ENCODE results near the gene CDC7.

CDC7 gene

GRCh38 chr1:91499346-91499745 is 1.3 kb upstream of the CDC7 start:
- CTCF ChIA-PET = interaction anchor here (0.8 to 1.0 kb wide), 2 partner anchors 216 to 1369 kb away, joined by 4 to 5 read pairs; no protein-coding TSS in a partner anchor
- TF ChIP-seq ZNF623 (tag by site-specific recombination; IDR thresholded peaks at IDR 0.05) (no peak), ZNF114 (tag by site-specific recombination; IDR thresholded peaks at IDR 0.05) (no peak), ZFHX2 (tag by site-specific recombination; conservative IDR thresholded peaks at IDR 0.05) (peak; percentile 49; the same call in 1 of the 2 replicates), GLI2 (tag by site-specific recombination; IDR thresholded peaks at IDR 0.05; ENCODE audit: borderline replicate concordance, low read depth) (no peak)
- POLR2A ChIA-PET = no interaction called here

DNA sequence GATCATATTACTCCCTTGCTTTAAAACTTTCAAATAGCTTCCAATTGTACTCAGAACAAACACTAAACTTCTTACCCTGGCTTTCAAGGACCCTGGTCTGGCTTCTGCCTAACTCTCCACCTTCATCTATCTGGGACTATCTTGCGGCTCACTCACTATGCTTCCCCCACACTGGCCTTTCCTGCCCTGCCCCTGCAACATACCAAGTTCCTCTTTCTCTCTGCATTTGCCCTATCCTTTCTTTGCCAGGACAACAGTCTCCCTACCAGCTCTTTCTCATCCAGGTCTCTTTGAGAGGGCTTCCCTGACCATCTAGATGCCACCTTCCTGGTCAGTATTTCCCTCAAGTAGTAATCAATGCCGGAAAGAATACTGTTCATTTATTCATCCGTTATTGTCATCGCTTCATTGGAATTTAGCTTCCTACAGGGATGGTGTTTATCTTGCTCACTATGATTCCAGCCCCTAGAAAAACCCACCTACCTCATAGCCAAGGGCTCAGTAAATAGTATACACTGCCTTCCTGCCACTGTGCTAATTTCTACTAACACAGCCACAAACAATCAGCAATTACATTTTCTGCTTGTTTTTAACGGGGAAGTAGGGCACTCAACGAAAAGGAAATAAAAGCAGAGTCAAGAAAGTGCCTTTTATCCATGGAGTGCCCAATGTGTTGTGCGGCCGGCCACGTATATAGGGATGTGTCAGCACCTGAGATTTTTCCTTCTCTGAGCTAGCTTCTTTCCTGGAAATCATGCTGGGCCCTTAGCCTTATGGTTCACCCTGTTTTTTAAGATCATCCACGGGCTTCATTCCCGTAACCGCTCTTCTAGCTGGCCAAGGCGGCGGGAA is 521 bp upstream of the CDC7 start:
- no peak for TF ChIP-seq ZNF555 (tag by site-specific recombination; conservative IDR thresholded peaks at IDR 0.05)
- TF ChIP-seq ZBTB48 (tag by site-specific recombination; IDR thresholded peaks at IDR 0.05) = 0 out of 2 replicates have a peak, but pooled peaks have one; percentile 14
- no peak for TF ChIP-seq ZNF549 (tag by site-specific recombination; IDR thresholded peaks at IDR 0.05)
- TF ChIP-seq ZBTB6 (tag by site-specific recombination; IDR thresholded peaks at IDR 0.05) = no peak
- TF ChIP-seq ZIC2 (tag by site-specific recombination; IDR thresholded peaks at IDR 0.05) = no peak
- TF ChIP-seq KLF8 (tag by site-specific recombination; IDR thresholded peaks at IDR 0.05) = peak; percentile 66
- 0 out of 2 replicates have a peak, but pooled peaks have one; percentile 28 for TF ChIP-seq TRIM28 (IDR thresholded peaks at IDR 0.05; ENCODE audit: borderline replicate concordance, low read length)
- 0 out of 2 replicates have a peak, but pooled peaks have one; percentile 40 for TF ChIP-seq ZNF624 (tag by site-specific recombination; IDR thresholded peaks at IDR 0.05)
- TF ChIP-seq KLF17 (tag by site-specific recombination; IDR thresholded peaks at IDR 0.05) = peak; percentile 9; the same call in 1 of the 2 replicates
- peak; percentile 50 for TF ChIP-seq ZNF600 (tag by site-specific recombination; IDR thresholded peaks at IDR 0.05)
- no peak for TF ChIP-seq MYNN (tag by site-specific recombination; IDR thresholded peaks at IDR 0.05; ENCODE audit: borderline replicate concordance)
- TF ChIP-seq, protein P1, sequence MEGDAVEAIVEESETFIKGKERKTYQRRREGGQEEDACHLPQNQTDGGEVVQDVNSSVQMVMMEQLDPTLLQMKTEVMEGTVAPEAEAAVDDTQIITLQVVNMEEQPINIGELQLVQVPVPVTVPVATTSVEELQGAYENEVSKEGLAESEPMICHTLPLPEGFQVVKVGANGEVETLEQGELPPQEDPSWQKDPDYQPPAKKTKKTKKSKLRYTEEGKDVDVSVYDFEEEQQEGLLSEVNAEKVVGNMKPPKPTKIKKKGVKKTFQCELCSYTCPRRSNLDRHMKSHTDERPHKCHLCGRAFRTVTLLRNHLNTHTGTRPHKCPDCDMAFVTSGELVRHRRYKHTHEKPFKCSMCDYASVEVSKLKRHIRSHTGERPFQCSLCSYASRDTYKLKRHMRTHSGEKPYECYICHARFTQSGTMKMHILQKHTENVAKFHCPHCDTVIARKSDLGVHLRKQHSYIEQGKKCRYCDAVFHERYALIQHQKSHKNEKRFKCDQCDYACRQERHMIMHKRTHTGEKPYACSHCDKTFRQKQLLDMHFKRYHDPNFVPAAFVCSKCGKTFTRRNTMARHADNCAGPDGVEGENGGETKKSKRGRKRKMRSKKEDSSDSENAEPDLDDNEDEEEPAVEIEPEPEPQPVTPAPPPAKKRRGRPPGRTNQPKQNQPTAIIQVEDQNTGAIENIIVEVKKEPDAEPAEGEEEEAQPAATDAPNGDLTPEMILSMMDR (tag by site-specific recombination; IDR thresholded peaks at IDR 0.05) = no peak
- 0 out of 2 replicates have a peak, but pooled peaks have one; percentile 78 for TF ChIP-seq ZNF530 (tag by site-specific recombination; IDR thresholded peaks at IDR 0.05; ENCODE audit: low read depth)
- Histone ChIP-seq H3K4me1 (ENCODE audit: control insufficient read depth, insufficient read depth, low read length) (no peaks in the 10 kb centered on the region), H3K36me3 (ENCODE audit: control insufficient read depth in 2 of 2, insufficient read depth in 1 of 2, low read length in 2 of 2) (peaks cover 0 to 10% of the 10 kb centered on the region in 2 experiments; a peak in 1 of 3 replicates), H3K27ac (ENCODE audit: extremely low read depth, low read depth, low read length) (peak overlapping the region; percentile 94), H3K4me3 (ENCODE audit: low read depth, low read length) (peak overlapping the region; percentile 80), H3K9me3 (ENCODE audit: control insufficient read depth, insufficient read depth, low read depth, low read length) (no peaks in the 10 kb centered on the region)
- ChIA-PET CTCF (interaction anchor here (0.6 to 1.1 kb wide), 2 partner anchors 222 to 295 kb away, joined by 3 to 4 read pairs; no protein-coding TSS in a partner anchor), POLR2A (interaction anchor here (1.6 to 2.0 kb wide), 2 partner anchors 96 to 217 kb away, joined by 3 to 16 read pairs; partner anchors contain the start of gene HFM1)

More at GRCh38 chr1:91499346-91499745, 1.3 kb upstream of the CDC7 start:
- H3K36me3 ChIP-seq (ENCODE audit: control insufficient read depth in 2 of 2, insufficient read depth in 1 of 2, low read length in 2 of 2) = peaks cover 0 to 5% of the 10 kb centered on the region in 2 experiments; a peak in 1 of 3 replicates
- H3K4me3 ChIP-seq (ENCODE audit: low read depth, low read length) = no peak overlapping the region
- no peaks in the 10 kb centered on the region for H3K9me3 ChIP-seq (ENCODE audit: control insufficient read depth, insufficient read depth, low read depth, low read length)
- no peak overlapping the region for H3K27ac ChIP-seq (ENCODE audit: extremely low read depth, low read depth, low read length)
- H3K4me1 ChIP-seq (ENCODE audit: control insufficient read depth, insufficient read depth, low read length) = no peaks in the 10 kb centered on the region

Data from HEK293 (cell line).